Measurements from ENCODE around the gene C21orf91. TPM values are rescaled to one million over a fixed set of nuclear protein-coding genes. Genes with fewer than 3 reads are reported as not detected.

The C21orf91 gene
- total and polyA plus RNA-seq, 9 of the 15 experiments (the other 6 are each of a cell fraction or from before 2014, with no cell fraction given), result 3.9 to 14.1 (median 12.1) TPM

- ATAC-seq (no peak), DNase-seq (ENCODE audit: extremely low read depth in 1 of 4, low spot score in 3 of 4) (no peak), FAIRE-seq (no peak)
- TF ChIP-seq PRMT5 (CRISPR knock-in tag; IDR thresholded peaks at IDR 0.05) (no peak), MED1 (CRISPR knock-in tag; IDR thresholded peaks at IDR 0.05; ENCODE audit: borderline replicate concordance) (no peak), ZBTB43 (CRISPR knock-in tag; IDR thresholded peaks at IDR 0.05) (no peak), ZNF121 (CRISPR knock-in tag; conservative IDR thresholded peaks at IDR 0.05) (no peak), MTA1 (IDR thresholded peaks at IDR 0.05; ENCODE audit: borderline replicate concordance) (no peak), CEBPB (tag; IDR thresholded peaks at IDR 0.05) (no peak), RBM15 (IDR thresholded peaks at IDR 0.05; ENCODE audit: insufficient read depth, low read length) (no peak), RERE (CRISPR knock-in tag; IDR thresholded peaks at IDR 0.05; ENCODE audit: borderline replicate concordance) (no peak), ZBTB5 (IDR thresholded peaks at IDR 0.05) (no peak), KDM4B (IDR thresholded peaks at IDR 0.05; ENCODE audit: borderline replicate concordance in 2 of 2, low read depth in 1 of 2) (no peak), ZNF3 (CRISPR knock-in tag; IDR thresholded peaks at IDR 0.05) (no peak), KAT7 (CRISPR knock-in tag; IDR thresholded peaks at IDR 0.05; ENCODE audit: borderline replicate concordance) (no peak), ZC3H8 (IDR thresholded peaks at IDR 0.05) (no peak), RCOR1 (IDR thresholded peaks at IDR 0.05; ENCODE audit: borderline replicate concordance in 1 of 2, low read depth in 2 of 2, low read length in 2 of 2) (no peak)
- no peaks in the 10 kb centered on the region for H3K27me3 ChIP-seq (ENCODE audit: control insufficient read depth in 2 of 2, insufficient read depth in 2 of 2, low read length in 2 of 2)
- no peak overlapping the region for H3K27ac ChIP-seq (ENCODE audit: extremely low read depth, low read depth, low read length)
- CTCF ChIA-PET (ENCODE audit: low intra/inter-chr PET ratio), result no interaction called here
- H3K4me3 ChIP-seq, result no peak overlapping the region
- no TSS peak for BruUV-seq (replicated peaks)
- H3K4me1 ChIP-seq (replicated peaks in 1 of 2; ENCODE audit: control insufficient read depth in 2 of 2, insufficient read depth in 2 of 2, low read length in 2 of 2), result no peaks in the 10 kb centered on the region
- H3K9ac ChIP-seq (ENCODE audit: insufficient read depth in 1 of 2, low read depth in 2 of 2, low read length in 2 of 2), result no peak overlapping the region
- no peak overlapping the region for H2AFZ ChIP-seq (ENCODE audit: low read depth, low read length)
- POLR2A ChIA-PET, result interaction anchor here (0.6 kb wide), 1 partner anchor 49 kb away, joined by 3 read pairs; no protein-coding TSS in a partner anchor
- WGBS (ENCODE audit: insufficient coverage, low coverage, missing lambda C conversion rate), result 57% methylated on average over 5 of the region's 5 CpGs
- no peaks in the 10 kb centered on the region for H3K79me2 ChIP-seq (ENCODE audit: control insufficient read depth, insufficient read depth, low read length)
- peaks cover 17% of the 10 kb centered on the region; the same call in 2 of the 3 replicates for H3K36me3 ChIP-seq (ENCODE audit: control insufficient read depth, insufficient read depth, low read length)
- H3K4me2 ChIP-seq (ENCODE audit: insufficient read depth, low read length), result no peak overlapping the region
- intact Hi-C loops (cut with micrococcal nuclease), result no loop called here
- in situ Hi-C loops (cut with MboI), result no loop called here
- no peaks in the 10 kb centered on the region for H4K20me1 ChIP-seq (replicated peaks; ENCODE audit: control insufficient read depth, insufficient read depth, low read length)
- no peaks in the 10 kb centered on the region for H3K9me1 ChIP-seq (ENCODE audit: control insufficient read depth, insufficient read depth, low read length)
- no peaks in the 10 kb centered on the region for H3K9me3 ChIP-seq (replicated peaks; ENCODE audit: control insufficient read depth, insufficient read depth, low read depth, low read length)
These were observed 35.0 kb downstream of the C21orf91 start for GRCh38 chr21:17784180-17784598.
